A549 treated with ZK216348 at 1 μM for 4 hours (cell line): ENCODE results near the gene ZSCAN10. TPM values are rescaled to one million over a fixed set of nuclear protein-coding genes. Genes with fewer than 3 reads are reported as not detected.

ENCODE experiments used
- total RNA-seq: library from RNA; stranded (reverse); fragments of 200-300 nt; extraction: Qiagen RNA extraction; gene quantifications from 5 replicates; pipeline ENCODE4 v1.2.3, GENCODE V29; 2022; ENCODE audit warnings: low read depth

ZSCAN10 gene
- total RNA-seq = not detected in 5 replicates

DNA sequence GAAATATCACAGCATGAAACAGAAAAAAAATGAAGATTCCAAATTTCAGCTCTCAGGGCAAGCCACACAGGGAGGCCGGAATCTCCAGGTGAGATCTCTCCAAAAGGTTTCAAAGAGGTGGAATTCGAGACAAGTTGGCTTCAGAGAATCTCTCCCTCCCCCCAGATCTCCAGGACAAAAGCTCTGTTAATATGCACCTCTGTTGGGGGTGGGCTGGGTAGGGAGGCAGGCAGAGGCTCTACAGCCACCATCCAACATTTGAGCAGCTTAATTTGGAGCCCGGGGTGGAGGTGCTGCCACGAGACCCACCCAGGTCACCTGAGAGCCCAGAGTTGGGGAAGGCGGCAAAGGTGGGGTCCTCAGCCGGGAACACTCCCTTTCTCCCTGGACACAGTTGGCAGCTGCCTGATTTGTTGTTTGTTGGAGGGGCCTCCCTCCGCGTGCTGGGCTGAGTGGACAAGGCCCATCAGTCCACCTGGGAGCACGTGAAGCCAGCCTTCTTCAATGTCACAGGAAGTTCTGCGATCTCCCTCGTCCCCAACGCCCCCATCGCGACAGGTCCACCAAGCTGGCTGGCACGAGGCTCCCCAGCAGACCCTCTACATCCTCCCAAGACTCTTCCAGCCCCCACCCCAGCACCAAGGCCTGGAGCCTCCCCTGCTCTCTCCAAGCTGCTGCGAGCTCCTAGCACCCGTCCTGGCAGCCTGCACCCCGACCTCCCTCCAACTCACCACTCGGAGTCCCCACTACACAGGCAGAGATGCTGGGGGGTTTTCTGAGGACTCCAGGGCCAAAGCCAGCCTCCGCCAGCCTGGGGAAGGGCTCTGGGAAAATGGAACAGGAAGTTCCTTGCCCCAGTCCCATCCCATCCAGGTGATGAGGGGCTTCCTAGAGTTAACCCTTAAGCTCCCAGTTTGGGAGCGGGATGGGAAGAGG, at the start of gene ZSCAN10:
ZSCAN10 (minus strand) TSS at position 836 of the 936 bp plus-strand sequence. CDS start 6,357 bp downstream, outside the sequence.

DNA sequence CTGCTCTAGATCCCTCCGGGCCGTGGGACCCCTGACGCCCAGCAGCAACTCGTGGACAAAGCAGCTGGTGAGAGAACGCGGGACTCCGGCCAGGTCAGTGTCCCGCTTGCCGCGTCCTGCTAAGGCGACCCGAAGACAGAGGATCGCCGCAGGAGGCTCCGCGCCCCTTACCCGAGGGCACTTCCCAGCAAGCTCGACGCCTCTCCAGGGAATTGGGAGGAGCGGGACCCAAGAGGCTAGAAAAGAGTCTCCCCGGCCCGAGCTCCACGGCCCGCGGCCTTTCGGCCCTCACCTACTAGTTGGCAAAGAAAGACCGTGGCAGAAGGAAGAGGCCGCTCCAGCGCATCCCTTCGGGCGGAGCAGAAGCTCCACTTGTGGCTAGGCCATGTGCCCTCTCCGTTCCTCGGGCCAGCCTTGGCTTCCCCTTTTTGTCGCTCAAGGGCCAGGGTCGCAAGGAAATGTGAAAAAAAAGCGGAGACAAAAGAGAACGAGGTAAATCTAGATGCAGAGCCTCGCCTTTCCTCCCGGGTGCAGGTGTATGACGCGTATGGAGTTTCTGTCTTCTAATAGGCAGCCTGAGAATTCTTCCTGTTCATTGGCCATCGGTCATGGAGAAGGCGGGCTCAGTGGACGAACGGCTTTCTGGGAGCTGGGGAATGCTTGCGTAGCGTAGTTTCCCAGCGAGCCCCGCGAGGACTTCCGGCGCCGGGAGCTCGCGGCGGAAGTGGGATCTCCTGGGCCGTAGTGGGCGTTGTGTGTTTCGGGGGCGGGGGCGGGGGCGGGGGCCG, 35.4 kb upstream of the ZSCAN10 start, which contains the start of gene ZNF213:
ZNF213 (plus strand) TSS at position 692 of the 788 bp plus-strand sequence. CDS start 2,252 bp downstream, outside the sequence.

DNA sequence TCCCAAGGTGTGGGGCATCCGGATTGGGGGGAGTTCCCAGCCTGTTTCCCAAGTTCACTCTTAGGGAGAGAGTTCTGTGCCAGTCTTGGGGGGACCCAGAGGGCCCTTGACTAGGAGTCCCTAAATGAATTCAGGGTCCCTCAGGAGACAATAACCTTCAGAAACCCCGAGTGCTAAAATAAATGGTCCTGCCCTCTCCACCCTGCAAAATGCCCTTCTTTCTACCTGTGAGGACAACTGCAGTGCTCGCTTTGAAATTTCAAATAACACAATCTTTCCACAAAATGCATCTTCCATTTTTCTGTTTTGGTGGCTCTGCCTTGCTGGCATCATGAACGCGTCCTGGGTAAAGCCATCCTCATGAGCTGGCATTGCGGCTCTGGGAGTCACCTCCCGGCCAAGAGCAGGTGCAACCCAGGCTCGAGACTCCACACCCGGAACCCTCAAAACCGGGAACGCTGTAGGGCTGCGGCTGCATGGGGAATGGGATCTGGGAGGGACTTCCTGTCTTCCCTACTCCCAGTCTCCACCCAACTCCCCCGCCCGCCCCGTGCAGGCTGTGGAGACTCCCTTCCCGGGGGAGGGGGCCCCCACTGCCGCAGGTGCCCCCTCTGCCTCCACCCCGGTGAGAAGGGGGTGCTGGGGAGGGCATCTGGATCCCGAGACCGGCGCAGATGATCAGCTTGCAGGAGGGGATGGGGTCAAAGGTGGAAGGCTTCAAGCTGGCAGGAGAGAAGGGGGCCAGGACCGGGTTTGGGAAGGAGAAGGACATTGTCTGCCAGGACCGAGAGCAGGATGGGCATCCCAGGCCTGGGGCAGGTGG, 13.2 kb upstream of the ZSCAN10 start, which contains the start of gene ZNF205:
ZNF205 (plus strand) TSS at position 529 of the 823 bp plus-strand sequence. CDS start 845 bp downstream, outside the sequence.

DNA sequence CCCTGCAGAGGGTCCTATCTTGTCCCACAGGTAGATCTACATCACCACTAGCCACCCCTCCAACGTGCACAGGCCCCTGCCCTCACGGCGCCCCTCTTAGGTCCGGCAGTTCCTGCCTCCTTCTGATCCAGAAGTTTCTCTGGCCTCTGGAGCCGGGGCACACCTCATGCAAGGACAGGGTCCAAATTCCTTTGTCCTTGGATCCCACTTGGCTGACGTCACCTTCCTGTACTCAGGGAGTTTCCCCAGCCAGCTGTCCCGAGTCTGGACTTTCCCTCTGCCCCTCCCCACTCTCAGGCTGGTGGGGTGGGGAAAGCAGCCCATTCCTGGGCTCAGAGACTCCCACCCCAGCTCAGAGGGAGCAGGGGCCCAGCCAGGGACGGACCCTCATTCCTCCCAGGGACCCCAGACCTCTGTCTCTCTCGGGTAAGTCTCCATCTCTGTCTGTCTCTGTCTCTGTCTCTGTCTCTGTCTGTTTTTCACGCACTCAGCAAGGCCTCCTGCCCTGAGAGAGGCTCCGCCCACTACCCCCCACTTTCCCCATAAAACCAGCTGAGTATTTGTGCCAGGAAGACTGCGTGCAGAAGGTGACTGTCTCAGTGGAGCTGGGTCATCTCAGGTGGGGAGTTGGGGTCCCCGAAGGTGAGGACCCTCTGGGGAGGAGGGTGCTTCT, 33.9 kb downstream of the ZSCAN10 start, which contains the start of gene IL32:
IL32 (plus strand) TSS at position 572 of the 673 bp plus-strand sequence. CDS start 172 bp downstream, outside the sequence.

DNA sequence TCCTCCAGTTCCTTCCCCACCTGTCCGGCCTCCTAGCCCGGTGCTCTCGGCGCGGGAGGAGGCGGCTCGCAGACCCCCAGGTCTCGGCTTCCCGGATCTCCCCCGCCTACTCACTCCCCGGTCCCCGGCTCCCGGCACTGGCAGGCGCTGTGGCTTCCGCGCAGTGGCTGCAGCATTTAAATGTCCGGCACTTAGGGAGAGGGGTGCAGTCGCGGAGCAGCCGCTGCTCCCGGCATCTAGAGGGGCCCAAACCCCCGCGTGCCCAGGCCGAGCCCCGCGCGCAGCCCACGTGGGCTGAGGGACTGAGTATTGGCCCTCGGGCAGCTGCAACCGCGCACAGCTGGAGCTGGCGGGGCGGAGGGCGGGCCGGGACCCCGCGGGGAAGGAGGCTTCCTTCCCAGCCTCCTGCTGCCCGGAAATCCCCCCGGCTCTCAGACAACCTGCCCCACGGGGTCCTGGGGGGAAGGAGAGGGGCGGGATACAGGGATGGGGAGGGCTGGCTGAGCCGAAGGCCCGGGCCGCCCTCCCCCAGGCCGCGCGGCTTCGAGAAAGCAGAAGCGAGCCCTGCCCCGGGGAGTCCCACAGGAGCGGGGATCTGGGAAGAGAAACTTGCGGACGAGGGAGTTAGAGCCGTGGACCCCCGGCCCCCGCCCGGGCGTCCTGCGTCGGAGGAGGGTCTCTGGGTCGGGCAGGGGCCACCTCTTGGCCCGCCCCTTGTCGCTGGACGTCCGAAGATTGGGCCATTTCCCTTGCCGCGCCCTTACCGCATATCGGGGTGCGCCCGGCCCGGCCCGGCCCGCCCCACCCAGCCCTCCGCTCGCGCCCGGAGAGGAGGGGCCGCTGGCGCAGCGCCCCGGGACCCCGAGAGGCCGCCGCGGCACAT, 53.1 kb downstream of the ZSCAN10 start, which contains the start of gene MMP25:
MMP25 (plus strand) TSS at position 804 of the 883 bp plus-strand sequence. CDS start 357 bp downstream, outside the sequence.

Other genes starting within 250 kb of the ZSCAN10 start
- 1.0 to 2.5 TPM (median 1.6 TPM) in 5 replicates for gene PRSS22, start 241.1 kb downstream of the ZSCAN10 start, total RNA-seq
- gene FLYWCH2, start 216.1 kb downstream of the ZSCAN10 start, total RNA-seq = 34.4 to 57.2 TPM (median 48.8 TPM) in 5 replicates
- 15.9 to 31.8 TPM (median 26.8 TPM) in 5 replicates for gene FLYWCH1, start 187.4 kb downstream of the ZSCAN10 start, total RNA-seq
- gene KREMEN2, start 135.0 kb downstream of the ZSCAN10 start, total RNA-seq = 0.85 to 3.2 TPM (median 2.4 TPM) in 5 replicates
- gene PAQR4, start 129.9 kb downstream of the ZSCAN10 start, total RNA-seq = 25.4 to 46.5 TPM (median 45.2 TPM) in 5 replicates
- gene PKMYT1, start 118.8 kb downstream of the ZSCAN10 start, total RNA-seq = 44.4 to 98.5 TPM (median 91.4 TPM) in 5 replicates
- gene CLDN9, start 86.4 kb downstream of the ZSCAN10 start, total RNA-seq = 0.21 to 0.48 TPM (median 0.38 TPM) in 5 replicates
- 0.20 to 0.56 TPM (median 0.41 TPM) in 4 of 5 replicates, not detected in the other for gene CLDN6, start 81.1 kb downstream of the ZSCAN10 start, total RNA-seq
- 357 to 594 TPM (median 560 TPM) in 5 replicates for gene TNFRSF12A, start 78.9 kb downstream of the ZSCAN10 start, total RNA-seq
- 176 to 257 TPM (median 227 TPM) in 5 replicates for gene HCFC1R1, start 75.4 kb downstream of the ZSCAN10 start, total RNA-seq
- 16.8 to 38.9 TPM (median 34.3 TPM) in 5 replicates for gene THOC6, start 75.3 kb downstream of the ZSCAN10 start, total RNA-seq
- gene BICDL2, start 62.4 kb downstream of the ZSCAN10 start, total RNA-seq = not detected in 5 replicates
- gene MMP25, start 52.7 kb downstream of the ZSCAN10 start, total RNA-seq = 0.79 to 0.99 TPM (median 0.86 TPM) in 5 replicates
- 17.7 to 35.2 TPM (median 24.4 TPM) in 5 replicates for gene IL32, start 33.7 kb downstream of the ZSCAN10 start, total RNA-seq
- gene ZNF205, start 13.3 kb upstream of the ZSCAN10 start, total RNA-seq = 8.6 to 16.6 TPM (median 14.1 TPM) in 5 replicates
- 5.6 to 15.1 TPM (median 12.6 TPM) in 5 replicates for gene ZNF213, start 35.7 kb upstream of the ZSCAN10 start, total RNA-seq
- gene OR1F1, start 88.9 kb upstream of the ZSCAN10 start, total RNA-seq = 0.32 to 0.76 TPM (median 0.41 TPM) in 5 replicates
- 7.4 to 9.6 TPM (median 8.4 TPM) in 5 replicates for gene ZNF200, start 135.9 kb upstream of the ZSCAN10 start, total RNA-seq
- not detected in 5 replicates for gene MEFV, start 157.3 kb upstream of the ZSCAN10 start, total RNA-seq
- gene ZNF263, start 184.2 kb upstream of the ZSCAN10 start, total RNA-seq = 33.6 to 39.7 TPM (median 38.0 TPM) in 5 replicates
- 0.76 to 2.0 TPM (median 1.4 TPM) in 5 replicates for gene TIGD7, start 206.1 kb upstream of the ZSCAN10 start, total RNA-seq
- gene ZNF75A, start 206.2 kb upstream of the ZSCAN10 start, total RNA-seq = 10.2 to 14.2 TPM (median 12.4 TPM) in 5 replicates